HepG2 (cell line): ENCODE data around the gene PCED1B. TPM values are rescaled to one million over a fixed set of nuclear protein-coding genes. Genes with fewer than 3 reads are reported as not detected.

Experiments
- ATAC-seq: fragments of 200-7000 bp; cut with Tn5 transposase; 3 replicates; pipeline ENCODE4 v1.9.1; 2020; ENCODE audit warnings: mild to moderate bottlenecking, moderate library complexity
- BruUV-seq: library from RNA; stranded (reverse); fragments of 400-500 nt; replicated peaks from 2 replicates; lab custom pipeline; 2021; lab: Mats Ljungman, UMichigan
- CTCF ChIA-PET: fragments of 300-600 bp; formaldehyde crosslinking; extraction: SDS; loops from one replicate; lab custom pipeline; 2021; ENCODE audit warnings: low total read pairs, inconsistent platforms, low intra/inter-chr PET ratio; lab: Yijun Ruan, JAX
- POLR2A ChIA-PET: fragments of 350-600 bp; sonication (Branson Sonifier 250); formaldehyde crosslinking; loops from one replicate; lab custom pipeline; 2020; ENCODE audit warnings: antibody characterized with exemption, inconsistent platforms; lab: Yijun Ruan, JAX
- DNase-seq: peaks from one replicate; pipeline ENCODE4 v3.0.0-alpha.2; 2015; ENCODE audit warnings: low spot score
- FAIRE-seq: peaks from 3 replicates; lab custom pipeline; 2011; peaks lifted over from hg19 to GRCh38; lab: Jason Lieb, UNC
- H2AFZ ChIP-seq: one replicate; pipeline ENCODE4 v1.6.1; 2011; ENCODE audit warnings: low read length, inconsistent platforms
- H3K27ac ChIP-seq: fragments of 300-600 bp; 3 replicates; pipeline ENCODE4 v1.8.0; 2011; ENCODE audit warnings: mixed run types, mild to moderate bottlenecking, mixed read lengths, low read length, inconsistent platforms; ENCODE audit not compliant: insufficient read depth; ENCODE audit errors: extremely low read length
- H3K27me3 ChIP-seq, 2 experiments: fragments of 200-600 bp in 1 of 2; 2 replicates in 1 of 2; 3 replicates in 1 of 2; pipeline versions ENCODE4 v1.6.0 to v1.8.0; 2011; ENCODE audit warnings: low read length in 2 of 2, mild to moderate bottlenecking in 2 of 2, moderate library complexity in 2 of 2, inconsistent platforms in 1 of 2; ENCODE audit not compliant: insufficient read depth in 2 of 2, control insufficient read depth in 1 of 2
- H3K36me3 ChIP-seq, 2 experiments: fragments of 200-600 bp in 1 of 2; replicated peaks in 1 of 2; 2 replicates in 1 of 2; 3 replicates in 1 of 2; pipeline versions ENCODE4 v1.5.1 to v1.8.0; 2011; ENCODE audit warnings: low read length in 2 of 2, inconsistent platforms in 1 of 2; ENCODE audit not compliant: insufficient read depth in 2 of 2, control insufficient read depth in 1 of 2
- H3K4me1 ChIP-seq: 2 replicates; pipeline ENCODE4 v1.5.1; 2012; ENCODE audit warnings: low read length, inconsistent platforms; ENCODE audit not compliant: insufficient read depth
- H3K4me2 ChIP-seq: 2 replicates; pipeline ENCODE4 v1.6.0; 2011; ENCODE audit warnings: low read depth, low read length, inconsistent platforms
- H3K4me3 ChIP-seq, 3 experiments: fragments of 200-600 bp in 1 of 3; sonication (generic), shearing (Covaris generic) in 1 of 3; replicated peaks in 1 of 3; 2 replicates each; pipeline ENCODE4 v1.5.1; 2011 to 2016; ENCODE audit warnings: low read length in 3 of 3, inconsistent platforms in 2 of 3, low read depth in 2 of 3, mild to moderate bottlenecking in 2 of 3, control low read depth in 1 of 3, mixed read lengths in 1 of 3; ENCODE audit not compliant: insufficient read depth in 1 of 3
- H3K79me2 ChIP-seq: one replicate; pipeline ENCODE4 v1.6.1; 2011; ENCODE audit warnings: low read length, inconsistent platforms; ENCODE audit not compliant: insufficient read depth
- H3K9ac ChIP-seq: 2 replicates; pipeline ENCODE4 v1.6.0; 2011; ENCODE audit warnings: mild to moderate bottlenecking, low read depth, low read length, inconsistent platforms; ENCODE audit not compliant: insufficient read depth
- H3K9me3 ChIP-seq: 2 replicates; pipeline ENCODE4 v1.5.1; 2012; ENCODE audit warnings: mild to moderate bottlenecking, low read length
- H4K20me1 ChIP-seq: 2 replicates; pipeline ENCODE4 v1.6.0; 2011; ENCODE audit warnings: inconsistent platforms, mild to moderate bottlenecking, low read length, moderate library complexity; ENCODE audit not compliant: insufficient read depth
- CCAR2 ChIP-seq: fragments of 200-400 bp; formaldehyde crosslinking; optimal IDR thresholded peaks from 2 replicates; pipeline ENCODE3; 2018; ENCODE audit warnings: low read depth, mild to moderate bottlenecking, low read length, moderate library complexity
- FOXP1 ChIP-seq, 2 experiments: fragments of 450-650 bp in 1 of 2; IDR thresholded peaks; 2 replicates each; pipeline ENCODE4 v1.6.1; 2017 to 2018; ENCODE audit warnings: antibody characterized with exemption in 1 of 2
- IKZF1 ChIP-seq: fragments of 450-650 bp; IDR thresholded peaks from 2 replicates; pipeline ENCODE4 v1.7.1; 2016
- PLRG1 ChIP-seq: fragments of 450-650 bp; conservative IDR thresholded peaks from 2 replicates; pipeline ENCODE4 v1.6.1; 2016
- RBAK ChIP-seq: sonication (generic); formaldehyde crosslinking; IDR thresholded peaks from 2 replicates; pipeline ENCODE4 v1.5.1; 2020; ENCODE audit warnings: mild to moderate bottlenecking, missing genetic modification reagents
- SALL1 ChIP-seq: sonication (generic); formaldehyde crosslinking; IDR thresholded peaks from 2 replicates; pipeline ENCODE4 v1.8.0; 2022; ENCODE audit warnings: mild to moderate bottlenecking, missing genetic modification reagents
- SP1 ChIP-seq, 2 experiments: fragments of 450-650 bp in 1 of 2; sonication (generic) in 1 of 2; formaldehyde crosslinking in 1 of 2; IDR thresholded peaks; 2 replicates each; pipeline versions ENCODE4 v1.4.0 to v1.6.1; 2016 to 2020; ENCODE audit warnings: missing genetic modification reagents in 1 of 2
- TOPORS ChIP-seq: sonication (generic); formaldehyde crosslinking; IDR thresholded peaks from 2 replicates; pipeline ENCODE4 v1.8.0; 2023; ENCODE audit warnings: mild to moderate bottlenecking, missing genetic modification reagents
- ZNF430 ChIP-seq: sonication (generic); formaldehyde crosslinking; IDR thresholded peaks from 2 replicates; pipeline ENCODE4 v1.9.0; 2021; ENCODE audit warnings: mild to moderate bottlenecking, missing genetic modification reagents
- ZNF432 ChIP-seq: sonication (generic); formaldehyde crosslinking; IDR thresholded peaks from 2 replicates; pipeline ENCODE4 v1.5.0; 2020; ENCODE audit warnings: missing genetic modification reagents, mild to moderate bottlenecking, borderline replicate concordance
- ZNF567 ChIP-seq: sonication (generic); formaldehyde crosslinking; IDR thresholded peaks from 2 replicates; pipeline ENCODE4 v1.8.1; 2023; ENCODE audit warnings: mild to moderate bottlenecking, missing genetic modification reagents, borderline replicate concordance
- ZNF644 ChIP-seq: IDR thresholded peaks from 2 replicates; pipeline ENCODE4 v1.6.1; 2016; ENCODE audit warnings: low read depth
- ZNF660 ChIP-seq: sonication (generic); formaldehyde crosslinking; IDR thresholded peaks from 2 replicates; pipeline ENCODE4 v1.5.1; 2020; ENCODE audit warnings: mild to moderate bottlenecking, low read depth, missing genetic modification reagents, borderline replicate concordance
- WGBS: methylation state at CpG from one replicate; pipeline ENCODE4 v1.1.6; 2017; ENCODE audit warnings: low lambda C conversion rate; 5-methylcytosine and 5-hydroxymethylcytosine counted together
- in situ Hi-C: cut with HindIII; loops from 2 replicates; pipeline ENCODE4 v1.10.0; 2017; ENCODE audit warnings: low pct_unique_long_range_greater_than_20kb; ENCODE audit not compliant: extremely low pct_ligation_motif_present
- intact Hi-C: fragments of 100-400 bp; cut with micrococcal nuclease; formaldehyde crosslinking; loops from one replicate; pipeline ENCODE4 v1.10.0; 2022; ENCODE audit not compliant: unreplicated experiment
- polyA plus RNA-seq, 8 experiments: library from polyadenylated mRNA; depleted of rRNA in 3 of 8; stranded (reverse) in 7 of 8; unstranded in 1 of 8; fragments of >200 nt; fragmentation: Illumina TruSeq in 4 of 8; extraction: Trizol in 4 of 8; gene quantifications; 2 replicates each; pipeline versions ENCODE4 v1.2.1 to v1.2.3, GENCODE V29; 2011 to 2016; ENCODE audit warnings: low read depth in 4 of 8, missing spikeins in 1 of 8, mixed read lengths in 1 of 8; ENCODE audit not compliant: insufficient read depth in 1 of 8
- total RNA-seq, 5 experiments: library from RNA; depleted of rRNA; stranded (reverse); fragments of >200 nt; fragmentation: Illumina TruSeq; extraction: Trizol; gene quantifications; 2 replicates each; pipeline ENCODE4 v1.2.3, GENCODE V29; 2016; ENCODE audit warnings: low read depth in 1 of 5
- TF ChIP-seq, protein P1 (sequence below): sonication (generic); formaldehyde crosslinking; IDR thresholded peaks from 2 replicates; pipeline ENCODE4 v1.5.1; 2020; ENCODE audit warnings: mild to moderate bottlenecking, missing genetic modification reagents, moderate library complexity

PCED1B gene
- total and polyA plus RNA-seq, 2 of the 13 experiments (the other 11 are each of a cell fraction or from before 2014, with no cell fraction given) = 0.11 to 0.37 TPM

GRCh38 chr12:47276253-47276620 lies 196.8 kb downstream of the PCED1B start (continued):
- TF ChIP-seq ZNF644 (no peak), ZNF660 (CRISPR knock-in tag) (no peak), ZNF567 (CRISPR knock-in tag) (no peak), PLRG1 (no peak), FOXP1 (IDR thresholded peaks at IDR 0.05) (no peak), FOXP1 (CRISPR knock-in tag; IDR thresholded peaks at IDR 0.05) (no peak), RBAK (CRISPR knock-in tag) (no peak), SP1 (IDR thresholded peaks at IDR 0.05) (no peak), SP1 (CRISPR knock-in tag; IDR thresholded peaks at IDR 0.05) (no peak), CCAR2 (no peak)

GRCh38 chr12:47276621-47277309 lies 197.3 kb downstream of the PCED1B start:
- Histone ChIP-seq H3K9ac (no peak overlapping the region), H3K4me3 (no peak overlapping the region), H3K36me3 (no peaks in the 10 kb centered on the region), H3K79me2 (no peaks in the 10 kb centered on the region), H3K27ac (no peak overlapping the region), H3K4me2 (peak overlapping the region; percentile 14; the same call in 1 of the 2 replicates), H4K20me1 (no peaks in the 10 kb centered on the region), H3K27me3 (no peaks in the 10 kb centered on the region; a peak in 1 of 5 replicates), H2AFZ (peak overlapping the region; percentile 52), H3K9me3 (no peaks in the 10 kb centered on the region), H3K4me1 (peaks cover 12% of the 10 kb centered on the region)
- no TSS peak for BruUV-seq
- ATAC-seq = peak; percentile 51; the same call in 2 of the 3 replicates
- in situ Hi-C loops = no loop called here
- intact Hi-C loops = no loop called here
- DNase-seq = peak; percentile 29
- ChIA-PET CTCF (no interaction called here), POLR2A (no interaction called here)
- no peak for FAIRE-seq
- 3% methylated on average over 4 of the region's 4 CpGs for WGBS
- TF ChIP-seq TOPORS (no peak), ZNF432 (CRISPR knock-in tag) (no peak), SALL1 (CRISPR knock-in tag) (no peak), ZNF430 (no peak), IKZF1 (no peak)
- TF ChIP-seq, protein P1, sequence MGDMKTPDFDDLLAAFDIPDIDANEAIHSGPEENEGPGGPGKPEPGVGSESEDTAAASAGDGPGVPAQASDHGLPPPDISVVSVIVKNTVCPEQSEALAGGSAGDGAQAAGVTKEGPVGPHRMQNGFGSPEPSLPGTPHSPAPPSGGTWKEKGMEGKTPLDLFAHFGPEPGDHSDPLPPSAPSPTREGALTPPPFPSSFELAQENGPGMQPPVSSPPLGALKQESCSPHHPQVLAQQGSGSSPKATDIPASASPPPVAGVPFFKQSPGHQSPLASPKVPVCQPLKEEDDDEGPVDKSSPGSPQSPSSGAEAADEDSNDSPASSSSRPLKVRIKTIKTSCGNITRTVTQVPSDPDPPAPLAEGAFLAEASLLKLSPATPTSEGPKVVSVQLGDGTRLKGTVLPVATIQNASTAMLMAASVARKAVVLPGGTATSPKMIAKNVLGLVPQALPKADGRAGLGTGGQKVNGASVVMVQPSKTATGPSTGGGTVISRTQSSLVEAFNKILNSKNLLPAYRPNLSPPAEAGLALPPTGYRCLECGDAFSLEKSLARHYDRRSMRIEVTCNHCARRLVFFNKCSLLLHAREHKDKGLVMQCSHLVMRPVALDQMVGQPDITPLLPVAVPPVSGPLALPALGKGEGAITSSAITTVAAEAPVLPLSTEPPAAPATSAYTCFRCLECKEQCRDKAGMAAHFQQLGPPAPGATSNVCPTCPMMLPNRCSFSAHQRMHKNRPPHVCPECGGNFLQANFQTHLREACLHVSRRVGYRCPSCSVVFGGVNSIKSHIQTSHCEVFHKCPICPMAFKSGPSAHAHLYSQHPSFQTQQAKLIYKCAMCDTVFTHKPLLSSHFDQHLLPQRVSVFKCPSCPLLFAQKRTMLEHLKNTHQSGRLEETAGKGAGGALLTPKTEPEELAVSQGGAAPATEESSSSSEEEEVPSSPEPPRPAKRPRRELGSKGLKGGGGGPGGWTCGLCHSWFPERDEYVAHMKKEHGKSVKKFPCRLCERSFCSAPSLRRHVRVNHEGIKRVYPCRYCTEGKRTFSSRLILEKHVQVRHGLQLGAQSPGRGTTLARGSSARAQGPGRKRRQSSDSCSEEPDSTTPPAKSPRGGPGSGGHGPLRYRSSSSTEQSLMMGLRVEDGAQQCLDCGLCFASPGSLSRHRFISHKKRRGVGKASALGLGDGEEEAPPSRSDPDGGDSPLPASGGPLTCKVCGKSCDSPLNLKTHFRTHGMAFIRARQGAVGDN = no peak
